ENCODE measurements around the gene KAZALD1. TPM values are rescaled to one million over a fixed set of nuclear protein-coding genes. Genes with fewer than 3 reads are reported as not detected.

Gene KAZALD1
- total and polyA plus RNA-seq, 10 of the 15 experiments (the other 5 are each of a cell fraction or from before 2014, with no cell fraction given): 0.10 to 4.3 (median 1.9) TPM

DNA sequence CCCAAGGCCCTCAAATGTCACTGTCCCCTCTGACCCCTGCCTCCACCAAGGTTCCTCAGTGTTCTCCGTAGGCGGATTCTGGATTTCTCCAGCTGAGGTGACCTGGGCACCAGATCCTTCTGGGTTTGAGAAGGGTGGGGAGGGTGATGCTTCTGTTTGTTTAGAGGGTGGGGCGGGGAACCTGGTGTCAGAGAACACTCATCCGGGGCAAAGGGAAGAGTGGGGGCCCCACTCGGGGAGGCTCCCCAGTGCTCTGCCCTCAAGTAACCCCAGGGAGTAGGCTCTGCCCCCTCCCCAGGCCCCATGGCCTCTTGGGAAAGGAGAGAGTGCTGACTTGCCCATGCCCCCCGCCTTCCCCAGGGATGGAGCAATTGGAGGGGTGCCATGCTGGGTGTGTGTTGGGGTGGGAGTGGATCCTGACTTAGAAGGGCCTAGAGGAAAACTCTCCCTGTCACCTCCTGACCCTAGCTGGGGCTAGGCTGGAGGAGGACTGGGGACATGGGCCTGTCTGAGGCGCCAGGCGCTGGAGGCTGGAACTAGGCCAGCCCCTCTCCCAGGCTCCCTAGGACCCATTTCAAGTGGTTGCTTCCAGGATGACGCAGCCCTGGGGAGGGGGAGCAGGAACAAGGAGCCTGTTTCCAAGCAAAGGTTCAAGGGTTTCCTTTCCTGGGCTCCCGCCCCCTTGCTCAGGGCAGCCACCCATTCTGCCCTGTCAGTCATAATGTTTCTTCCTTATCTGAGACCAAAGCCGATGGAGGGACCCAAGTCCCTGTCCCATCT is 27.9 kb downstream of the KAZALD1 start:
- CTCF ChIA-PET: interaction anchor here (1.2 kb wide), 1 partner anchor 10 kb away, joined by 4 read pairs; no protein-coding TSS in a partner anchor
- Histone ChIP-seq H3K4me3 (no peak overlapping the region), H3K4me1 (ENCODE audit: control insufficient read depth, insufficient read depth, low read length) (no peaks in the 10 kb centered on the region), H3K9ac (ENCODE audit: control insufficient read depth, insufficient read depth, low read length) (no peak overlapping the region), H3K27ac (ENCODE audit: control insufficient read depth, insufficient read depth) (no peak overlapping the region), H3K27me3 (replicated peaks in 1 of 2; ENCODE audit: control insufficient read depth in 2 of 2, insufficient read depth in 2 of 2, low read length in 1 of 2) (peaks cover 2 to 6% of the 10 kb centered on the region in 2 experiments), H3K36me3 (ENCODE audit: control insufficient read depth in 2 of 2, insufficient read depth in 2 of 2, low read length in 1 of 2) (no peaks in the 10 kb centered on the region), H2AFZ (ENCODE audit: control insufficient read depth, low read depth, low read length) (no peak overlapping the region), H3K4me2 (ENCODE audit: control insufficient read depth, insufficient read depth) (no peak overlapping the region), H4K20me1 (ENCODE audit: control insufficient read depth, insufficient read depth) (no peaks in the 10 kb centered on the region), H3K9me3 (replicated peaks; ENCODE audit: control insufficient read depth, insufficient read depth, low read length) (no peaks in the 10 kb centered on the region), H3K79me2 (ENCODE audit: control insufficient read depth, insufficient read depth, low read length) (no peaks in the 10 kb centered on the region)
- no peak for FAIRE-seq
- in situ Hi-C loops (cut with MboI) (no loop called here), intact Hi-C loops (cut with micrococcal nuclease; ENCODE audit: unreplicated experiment) (no loop called here)
- SMC1A ChIA-PET (ENCODE audit: uncharacterized antibody, unreplicated experiment): no interaction called here
- RAD21 ChIA-PET (ENCODE audit: unreplicated experiment): interaction anchor here (1.3 kb wide), 1 partner anchor 52 kb away, joined by 3 read pairs; no protein-coding TSS in a partner anchor
- POLR2A ChIA-PET: no interaction called here
- no peak for DNase-seq (ENCODE audit: low read depth, low spot score)
- 31% methylated on average over 11 of the region's 11 CpGs for WGBS (ENCODE audit: insufficient coverage, insufficient replicate concordance, low lambda C conversion rate, missing lambda C conversion rate)
- no TSS peak for BruUV-seq (replicated peaks)
- no peak for ATAC-seq
- TF ChIP-seq, protein P1, sequence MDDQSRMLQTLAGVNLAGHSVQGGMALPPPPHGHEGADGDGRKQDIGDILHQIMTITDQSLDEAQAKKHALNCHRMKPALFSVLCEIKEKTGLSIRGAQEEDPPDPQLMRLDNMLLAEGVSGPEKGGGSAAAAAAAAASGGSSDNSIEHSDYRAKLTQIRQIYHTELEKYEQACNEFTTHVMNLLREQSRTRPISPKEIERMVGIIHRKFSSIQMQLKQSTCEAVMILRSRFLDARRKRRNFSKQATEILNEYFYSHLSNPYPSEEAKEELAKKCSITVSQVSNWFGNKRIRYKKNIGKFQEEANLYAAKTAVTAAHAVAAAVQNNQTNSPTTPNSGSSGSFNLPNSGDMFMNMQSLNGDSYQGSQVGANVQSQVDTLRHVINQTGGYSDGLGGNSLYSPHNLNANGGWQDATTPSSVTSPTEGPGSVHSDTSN (IDR thresholded peaks at IDR 0.05; ENCODE audit: insufficient replicate concordance, low read depth, low read length): no peak
- TF ChIP-seq YBX1 (IDR thresholded peaks at IDR 0.05) (no peak), ZNF217 (IDR thresholded peaks at IDR 0.05) (no peak), NFYA (IDR thresholded peaks at IDR 0.05; ENCODE audit: borderline replicate concordance, low read depth, low read length) (no peak), MTA3 (IDR thresholded peaks at IDR 0.05; ENCODE audit: borderline replicate concordance, low read length) (no peak), SUZ12 (IDR thresholded peaks at IDR 0.05; ENCODE audit: unreplicated experiment) (no peak), ZNF274 (IDR thresholded peaks at IDR 0.05; ENCODE audit: insufficient read depth, insufficient read length) (no peak), JUND (IDR thresholded peaks at IDR 0.05; ENCODE audit: low read depth, low read length) (no peak), NRF1 (conservative IDR thresholded peaks at IDR 0.05; ENCODE audit: low read depth, low read length) (no peak), KLF5 (IDR thresholded peaks at IDR 0.05; ENCODE audit: partially characterized antibody) (no peak), RAD21 (IDR thresholded peaks at IDR 0.05; ENCODE audit: insufficient read depth, low read depth, low read length) (no peak)
- TF ChIP-seq, protein P2, sequence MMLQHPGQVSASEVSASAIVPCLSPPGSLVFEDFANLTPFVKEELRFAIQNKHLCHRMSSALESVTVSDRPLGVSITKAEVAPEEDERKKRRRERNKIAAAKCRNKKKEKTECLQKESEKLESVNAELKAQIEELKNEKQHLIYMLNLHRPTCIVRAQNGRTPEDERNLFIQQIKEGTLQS (IDR thresholded peaks at IDR 0.05; ENCODE audit: borderline replicate concordance, extremely low read depth, low read depth, low read length): no peak
- TF ChIP-seq, protein P3, sequence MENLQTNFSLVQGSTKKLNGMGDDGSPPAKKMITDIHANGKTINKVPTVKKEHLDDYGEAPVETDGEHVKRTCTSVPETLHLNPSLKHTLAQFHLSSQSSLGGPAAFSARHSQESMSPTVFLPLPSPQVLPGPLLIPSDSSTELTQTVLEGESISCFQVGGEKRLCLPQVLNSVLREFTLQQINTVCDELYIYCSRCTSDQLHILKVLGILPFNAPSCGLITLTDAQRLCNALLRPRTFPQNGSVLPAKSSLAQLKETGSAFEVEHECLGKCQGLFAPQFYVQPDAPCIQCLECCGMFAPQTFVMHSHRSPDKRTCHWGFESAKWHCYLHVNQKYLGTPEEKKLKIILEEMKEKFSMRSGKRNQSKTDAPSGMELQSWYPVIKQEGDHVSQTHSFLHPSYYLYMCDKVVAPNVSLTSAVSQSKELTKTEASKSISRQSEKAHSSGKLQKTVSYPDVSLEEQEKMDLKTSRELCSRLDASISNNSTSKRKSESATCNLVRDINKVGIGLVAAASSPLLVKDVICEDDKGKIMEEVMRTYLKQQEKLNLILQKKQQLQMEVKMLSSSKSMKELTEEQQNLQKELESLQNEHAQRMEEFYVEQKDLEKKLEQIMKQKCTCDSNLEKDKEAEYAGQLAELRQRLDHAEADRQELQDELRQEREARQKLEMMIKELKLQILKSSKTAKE (IDR thresholded peaks at IDR 0.05; ENCODE audit: low read depth, poor library complexity, severe bottlenecking): no peak
- TF ChIP-seq, protein P4, sequence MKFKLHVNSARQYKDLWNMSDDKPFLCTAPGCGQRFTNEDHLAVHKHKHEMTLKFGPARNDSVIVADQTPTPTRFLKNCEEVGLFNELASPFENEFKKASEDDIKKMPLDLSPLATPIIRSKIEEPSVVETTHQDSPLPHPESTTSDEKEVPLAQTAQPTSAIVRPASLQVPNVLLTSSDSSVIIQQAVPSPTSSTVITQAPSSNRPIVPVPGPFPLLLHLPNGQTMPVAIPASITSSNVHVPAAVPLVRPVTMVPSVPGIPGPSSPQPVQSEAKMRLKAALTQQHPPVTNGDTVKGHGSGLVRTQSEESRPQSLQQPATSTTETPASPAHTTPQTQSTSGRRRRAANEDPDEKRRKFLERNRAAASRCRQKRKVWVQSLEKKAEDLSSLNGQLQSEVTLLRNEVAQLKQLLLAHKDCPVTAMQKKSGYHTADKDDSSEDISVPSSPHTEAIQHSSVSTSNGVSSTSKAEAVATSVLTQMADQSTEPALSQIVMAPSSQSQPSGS (IDR thresholded peaks at IDR 0.05; ENCODE audit: low read length): no peak
- TF ChIP-seq, protein P5, sequence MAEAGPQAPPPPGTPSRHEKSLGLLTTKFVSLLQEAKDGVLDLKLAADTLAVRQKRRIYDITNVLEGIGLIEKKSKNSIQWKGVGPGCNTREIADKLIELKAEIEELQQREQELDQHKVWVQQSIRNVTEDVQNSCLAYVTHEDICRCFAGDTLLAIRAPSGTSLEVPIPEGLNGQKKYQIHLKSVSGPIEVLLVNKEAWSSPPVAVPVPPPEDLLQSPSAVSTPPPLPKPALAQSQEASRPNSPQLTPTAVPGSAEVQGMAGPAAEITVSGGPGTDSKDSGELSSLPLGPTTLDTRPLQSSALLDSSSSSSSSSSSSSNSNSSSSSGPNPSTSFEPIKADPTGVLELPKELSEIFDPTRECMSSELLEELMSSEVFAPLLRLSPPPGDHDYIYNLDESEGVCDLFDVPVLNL (IDR thresholded peaks at IDR 0.05; ENCODE audit: low read depth, low read length): no peak
- TF ChIP-seq, protein P6, sequence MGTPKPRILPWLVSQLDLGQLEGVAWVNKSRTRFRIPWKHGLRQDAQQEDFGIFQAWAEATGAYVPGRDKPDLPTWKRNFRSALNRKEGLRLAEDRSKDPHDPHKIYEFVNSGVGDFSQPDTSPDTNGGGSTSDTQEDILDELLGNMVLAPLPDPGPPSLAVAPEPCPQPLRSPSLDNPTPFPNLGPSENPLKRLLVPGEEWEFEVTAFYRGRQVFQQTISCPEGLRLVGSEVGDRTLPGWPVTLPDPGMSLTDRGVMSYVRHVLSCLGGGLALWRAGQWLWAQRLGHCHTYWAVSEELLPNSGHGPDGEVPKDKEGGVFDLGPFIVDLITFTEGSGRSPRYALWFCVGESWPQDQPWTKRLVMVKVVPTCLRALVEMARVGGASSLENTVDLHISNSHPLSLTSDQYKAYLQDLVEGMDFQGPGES (IDR thresholded peaks at IDR 0.05): no peak

Data from GM12878 (cell line).